Astrocyte (in vitro differentiated cells and primary cell): ENCODE data around the gene RMDN3.

ENCODE experiments used
- CTCF ChIP-seq: IDR thresholded peaks from 2 replicates; pipeline ENCODE4 v1.5.1; 2011; ENCODE audit warnings: low read depth, mild to moderate bottlenecking, inconsistent platforms, low read length, moderate library complexity; ENCODE audit not compliant: insufficient read depth
- EZH2 ChIP-seq: IDR thresholded peaks from 2 replicates; pipeline ENCODE4 v1.6.1; 2012; ENCODE audit warnings: mild to moderate bottlenecking, low read length, inconsistent platforms; ENCODE audit not compliant: insufficient read depth

GRCh38 chr15:40696228-40696627 lies 58.8 kb downstream of the RMDN3 start:
- TF ChIP-seq CTCF (no peak), EZH2 (no peak)
